HG02588 (cell line): ENCODE measurements around the gene KDR.

ENCODE experiments used
- ATAC-seq: cut with Tn5 transposase; IDR thresholded peaks from one replicate; pipeline ENCODE4 v1.9.1; 2021; ENCODE audit warnings: mild to moderate bottlenecking, moderate library complexity; ENCODE audit not compliant: unreplicated experiment

KDR gene

DNA sequence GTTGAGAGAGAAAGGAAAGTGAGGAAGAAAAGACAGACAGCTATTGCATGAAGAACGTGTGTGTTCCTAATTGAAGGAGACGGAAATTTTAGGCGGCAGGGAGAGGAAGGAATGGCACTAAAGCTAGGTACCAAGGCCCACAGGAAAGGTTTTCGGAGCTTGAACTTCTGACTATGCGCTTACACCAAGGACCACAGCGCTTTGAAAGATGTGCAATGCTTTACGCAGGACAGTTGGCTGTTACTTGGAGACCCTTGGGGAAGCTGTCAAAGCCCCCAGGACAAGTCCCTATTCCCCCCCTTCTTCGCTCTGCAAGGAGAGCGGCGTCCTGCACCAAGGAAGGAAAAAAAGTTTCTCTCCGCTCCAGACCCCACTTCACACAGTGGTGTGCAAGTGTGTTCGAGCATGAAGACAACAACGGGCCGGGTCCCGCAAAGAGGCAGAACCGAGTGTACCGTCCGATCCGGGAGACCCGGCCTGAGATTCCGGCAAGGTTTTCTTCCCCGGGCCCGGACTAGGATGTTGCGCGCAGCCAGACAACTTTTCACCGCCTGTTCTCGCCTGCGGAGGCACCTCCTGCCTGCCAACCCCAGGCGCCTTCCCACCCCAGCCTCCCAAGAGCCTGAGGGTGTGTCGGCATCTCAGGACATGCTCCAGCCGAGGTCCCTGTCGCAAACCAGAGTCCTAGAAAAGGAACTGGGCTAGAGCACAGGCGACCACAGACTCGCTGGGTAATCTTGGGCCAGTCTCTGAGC is 896 bp downstream of the KDR start:
- ATAC-seq: no peak

DNA sequence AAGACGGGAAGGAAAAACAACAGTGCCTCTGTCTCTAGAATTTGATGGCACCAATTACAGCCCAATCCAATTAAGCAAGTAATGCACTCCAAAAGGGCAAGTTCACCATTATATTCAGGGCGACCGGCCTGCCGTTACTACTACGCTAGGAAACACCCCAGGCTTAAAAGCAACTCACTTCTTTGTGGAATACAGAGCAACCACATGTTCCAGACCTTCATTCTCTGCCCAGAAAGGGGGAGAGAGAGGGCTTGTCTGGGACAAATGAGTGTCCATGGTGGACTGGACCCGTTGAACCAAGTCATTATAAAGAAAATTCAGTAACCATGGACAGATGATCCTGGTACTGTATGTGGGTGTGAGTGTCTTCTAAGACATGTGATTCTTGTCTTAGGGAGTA is 1.6 kb downstream of the KDR start:
- ATAC-seq: no peak

- no peak for ATAC-seq
Measured at GRCh38 chr4:55122235-55122634, 3.2 kb downstream of the KDR start.

DNA sequence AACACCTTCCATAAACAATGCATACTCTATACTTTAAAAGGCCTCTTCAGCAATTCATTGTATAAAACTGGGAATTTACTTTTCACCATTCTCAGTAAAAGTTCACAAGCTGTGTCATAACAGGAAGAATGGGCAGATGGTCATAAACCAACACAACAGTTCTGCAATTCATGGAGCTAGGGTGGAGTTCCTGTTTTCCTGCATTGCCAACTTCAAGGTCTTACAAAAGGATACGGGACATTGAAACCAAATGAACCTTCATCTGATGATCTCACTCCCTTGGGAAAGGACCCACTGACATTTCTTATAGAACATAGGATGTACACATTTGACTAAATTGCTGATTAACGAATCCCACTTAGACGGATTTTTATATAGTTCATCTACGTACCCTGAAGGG is 4.1 kb downstream of the KDR start:
- ATAC-seq: no peak

GRCh38 chr4:55118397-55118796 is 7.0 kb downstream of the KDR start:
- ATAC-seq: no peak

DNA sequence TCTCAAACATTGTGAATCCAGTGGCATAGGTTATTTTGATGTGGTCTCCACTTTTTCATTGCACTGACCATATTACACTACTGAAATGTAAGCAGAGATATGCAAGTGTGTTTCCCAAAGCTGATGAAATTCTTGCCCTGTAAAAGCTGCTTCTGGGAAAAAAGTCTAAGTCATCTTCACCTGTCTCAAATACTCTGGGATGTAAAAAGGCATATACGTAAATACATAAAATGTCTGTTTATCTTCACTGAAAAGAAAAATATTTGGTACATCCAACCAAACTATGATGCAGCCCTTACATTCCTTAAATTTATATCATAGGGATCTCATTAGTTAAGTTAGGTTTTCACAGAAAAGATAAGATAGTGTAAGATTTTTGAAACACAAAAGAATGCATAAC is 7.9 kb downstream of the KDR start:
- no peak for ATAC-seq

GRCh38 chr4:55116450-55116849 is 8.9 kb downstream of the KDR start:
- ATAC-seq: no peak

DNA sequence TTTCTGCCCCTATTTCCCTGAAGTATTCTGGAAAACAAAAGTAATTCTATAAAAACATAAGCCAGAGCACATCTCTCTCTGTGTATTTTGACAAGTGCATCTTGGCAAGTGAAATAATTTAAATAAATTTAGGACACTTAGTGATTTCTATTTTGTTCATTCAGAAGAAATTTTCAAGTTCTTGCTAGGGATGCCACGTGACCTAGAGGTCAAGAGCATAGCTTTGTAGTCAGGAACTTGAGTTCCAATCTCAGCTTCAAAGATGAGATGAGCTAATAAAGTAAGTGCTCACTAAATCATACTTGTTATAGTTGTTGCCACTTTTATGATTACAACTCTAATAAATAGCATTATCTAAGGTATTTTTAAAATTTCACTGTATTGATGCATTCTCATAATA is 13.8 kb downstream of the KDR start:
- no peak for ATAC-seq

DNA sequence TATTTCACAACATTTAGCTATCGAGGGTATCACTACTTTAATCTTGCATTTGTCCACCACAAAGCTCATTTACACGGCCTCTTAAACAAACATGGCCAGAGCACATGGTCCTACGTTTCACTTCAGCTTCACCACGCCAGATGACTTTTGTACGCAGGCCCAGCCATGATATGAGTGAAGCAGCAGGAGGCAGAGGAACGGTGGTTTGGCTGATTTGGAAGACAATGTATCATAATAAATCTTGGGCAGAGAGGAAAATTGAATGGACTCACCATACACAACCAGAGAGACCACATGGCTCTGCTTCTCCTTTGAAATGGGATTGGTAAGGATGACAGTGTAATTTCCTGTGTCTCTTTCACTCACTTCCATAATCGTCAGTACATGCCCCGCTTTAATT is 15.3 kb downstream of the KDR start:
- no peak for ATAC-seq

- no peak for ATAC-seq
Measured at GRCh38 chr4:55107054-55107453, 18.3 kb downstream of the KDR start.

GRCh38 chr4:55103224-55103623 is 22.2 kb downstream of the KDR start:
- ATAC-seq: no peak

GRCh38 chr4:55099816-55100215 is 25.6 kb downstream of the KDR start:
- no peak for ATAC-seq

- ATAC-seq: no peak
Measured at GRCh38 chr4:55098456-55099204, 26.8 kb downstream of the KDR start.

DNA sequence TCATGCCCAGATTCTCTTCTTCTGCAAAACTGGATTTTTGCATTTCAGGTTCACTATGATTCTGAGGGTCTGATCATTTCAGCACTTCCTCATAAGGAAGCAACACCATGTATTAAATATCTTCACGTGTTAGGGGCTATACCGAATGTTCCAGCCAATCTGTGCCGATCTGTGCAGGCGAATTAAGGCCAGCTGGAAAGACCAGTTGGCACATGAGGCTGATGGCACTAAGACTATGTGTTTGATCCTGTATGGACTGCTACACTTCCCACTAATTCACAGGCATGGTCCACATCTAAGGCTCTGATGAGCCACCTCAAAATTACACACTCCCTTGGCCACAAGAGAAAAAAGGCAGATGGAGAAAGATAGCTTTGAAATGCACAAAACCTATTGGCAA is 28.8 kb downstream of the KDR start:
- no peak for ATAC-seq

DNA sequence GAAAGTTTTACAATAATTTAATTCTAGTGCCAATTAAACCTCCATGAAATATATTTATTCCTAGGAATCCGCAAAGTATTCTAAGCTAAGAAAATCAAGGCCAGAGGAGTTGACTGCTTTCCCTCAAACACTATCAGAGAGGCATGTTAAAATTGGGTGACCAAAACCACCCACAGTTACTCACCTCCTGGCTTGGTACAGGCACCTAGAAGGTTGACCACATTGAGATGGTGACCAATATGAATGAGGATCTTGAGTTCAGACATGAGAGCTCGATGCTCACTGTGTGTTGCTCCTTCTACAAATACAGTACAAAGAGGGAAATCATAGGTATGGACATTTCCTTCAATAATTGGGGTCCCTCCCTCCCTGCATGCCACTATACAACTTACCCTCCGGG is 29.4 kb downstream of the KDR start:
- ATAC-seq: no peak

DNA sequence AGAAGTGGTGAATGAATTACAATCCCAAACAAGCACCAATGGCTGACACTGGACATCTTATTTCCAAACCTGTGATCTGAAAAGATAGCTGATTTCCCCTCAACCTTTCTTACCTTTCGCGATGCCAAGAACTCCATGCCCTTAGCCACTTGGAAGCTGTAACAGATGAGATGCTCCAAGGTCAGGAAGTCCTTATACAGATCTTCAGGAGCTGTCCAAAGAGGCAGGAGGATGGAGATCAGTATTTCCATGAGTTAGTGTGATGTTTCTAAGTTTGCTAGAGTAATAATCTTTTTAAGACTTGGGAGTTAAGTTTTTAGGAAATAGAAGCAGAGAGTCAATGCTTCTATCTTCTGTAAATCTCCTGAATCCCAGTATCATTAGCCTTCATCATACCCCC is 32.9 kb downstream of the KDR start:
- no peak for ATAC-seq

- ATAC-seq: no peak
Measured at GRCh38 chr4:55089916-55090315, 35.5 kb downstream of the KDR start.

DNA sequence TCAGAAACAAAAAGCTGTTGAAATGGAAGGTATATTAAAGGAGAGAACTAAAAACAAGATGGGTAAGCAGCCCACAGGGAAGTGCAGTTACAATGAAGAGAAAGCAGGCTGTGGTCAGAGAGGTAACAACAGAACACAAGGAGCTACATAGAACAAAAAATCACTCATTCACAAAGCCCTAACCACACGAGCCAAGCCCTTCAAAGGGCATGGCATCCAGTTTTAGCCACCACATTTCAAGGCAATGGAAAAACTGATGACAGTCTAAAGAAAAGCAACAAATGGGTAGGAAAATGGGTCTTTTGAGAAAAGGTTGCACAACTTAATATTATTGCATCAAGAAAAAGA is 37.5 kb downstream of the KDR start:
- no peak for ATAC-seq

DNA sequence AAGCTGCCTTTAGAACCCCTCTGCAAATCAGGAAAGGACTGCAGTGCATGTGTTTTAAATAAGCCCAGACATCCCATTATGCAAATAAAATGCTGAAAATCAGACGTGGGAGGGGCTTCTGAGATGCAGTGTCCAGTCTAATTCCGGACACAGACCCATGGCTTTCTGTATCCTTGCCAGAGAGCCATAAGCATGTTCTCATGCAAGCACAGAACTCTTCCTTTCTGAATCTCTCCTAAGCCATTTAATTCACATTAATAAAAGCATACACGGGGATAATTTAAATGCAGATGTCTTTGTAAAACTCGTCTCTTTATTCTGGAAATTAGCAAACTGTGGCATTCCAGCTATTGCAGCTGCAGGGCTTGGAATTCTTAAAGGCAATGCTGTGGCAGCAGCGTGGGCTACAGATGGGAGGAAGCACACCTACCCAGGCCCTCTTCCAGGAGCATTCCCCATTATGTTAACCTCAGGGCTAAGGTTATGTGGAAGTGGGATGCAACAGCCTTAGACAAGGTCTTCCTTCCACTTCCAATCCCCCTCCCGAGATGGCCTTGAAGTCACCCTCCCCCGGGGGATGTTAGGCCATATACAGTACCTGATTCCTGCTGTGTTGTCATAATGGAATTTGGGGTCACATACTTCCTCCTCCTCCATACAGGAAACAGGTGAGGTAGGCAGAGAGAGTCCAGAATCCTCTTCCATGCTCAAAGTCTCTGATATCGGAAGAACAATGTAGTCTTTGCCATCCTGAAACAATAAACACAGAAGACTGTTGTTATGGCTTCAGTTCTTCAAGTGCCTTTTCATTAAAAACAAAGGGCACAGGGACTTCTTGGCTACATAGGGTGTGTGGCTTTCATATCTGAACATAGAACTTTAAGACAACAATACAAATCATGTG is 38.1 kb downstream of the KDR start:
- no peak for ATAC-seq

- no peak for ATAC-seq
Measured at GRCh38 chr4:55086578-55086977, 38.8 kb downstream of the KDR start.

DNA sequence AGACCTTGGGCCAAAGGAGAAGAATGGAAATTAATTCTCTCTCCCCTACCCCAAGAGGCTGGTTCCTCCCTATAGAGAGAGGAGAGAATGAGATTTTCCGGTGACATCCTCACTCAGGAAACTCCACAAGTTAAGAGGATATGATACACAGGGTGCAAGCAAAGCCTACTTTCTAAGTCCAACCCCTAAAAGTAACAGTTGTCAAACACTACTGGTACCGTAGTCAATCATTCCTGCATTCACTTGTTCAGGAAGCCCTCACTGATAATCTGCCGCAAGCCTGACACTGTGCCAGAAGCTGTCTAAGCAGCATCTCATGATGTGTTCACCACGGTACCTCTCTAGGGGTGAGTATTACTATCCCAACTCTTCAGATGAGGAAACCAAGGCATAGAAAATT is 41.7 kb downstream of the KDR start:
- no peak for ATAC-seq

GRCh38 chr4:55082756-55083155 is 42.6 kb downstream of the KDR start:
- no peak for ATAC-seq
